HEK293T (cell line): ENCODE results near the gene ANKRD33.

Source experiments
- BHLHE40 ChIP-seq: fragments of 450-650 bp; IDR thresholded peaks from 2 replicates; pipeline ENCODE4 v1.6.1; 2016; ENCODE audit warnings: mild to moderate bottlenecking, moderate library complexity, borderline replicate concordance
- ELF4 ChIP-seq: fragments of 450-650 bp; IDR thresholded peaks from 2 replicates; pipeline ENCODE4 v1.6.1; 2017; ENCODE audit warnings: antibody characterized with exemption
- FOXK2 ChIP-seq: fragments of 450-650 bp; IDR thresholded peaks from 2 replicates; pipeline ENCODE4 v1.6.1; 2016; ENCODE audit warnings: mild to moderate bottlenecking
- FOXM1 ChIP-seq: fragments of 450-650 bp; IDR thresholded peaks from 2 replicates; pipeline ENCODE4 v1.6.1; 2017; ENCODE audit warnings: mild to moderate bottlenecking, borderline replicate concordance
- HDGF ChIP-seq: fragments of 450-650 bp; IDR thresholded peaks from 2 replicates; pipeline ENCODE4 v1.6.1; 2017; ENCODE audit warnings: antibody characterized with exemption, borderline replicate concordance
- NFRKB ChIP-seq: fragments of 450-650 bp; IDR thresholded peaks from 2 replicates; pipeline ENCODE4 v1.6.1; 2016; ENCODE audit warnings: mild to moderate bottlenecking, moderate library complexity
- SP1 ChIP-seq: fragments of 450-650 bp; IDR thresholded peaks from 2 replicates; pipeline ENCODE4 v1.6.1; 2017
- SUZ12 ChIP-seq: fragments of 450-650 bp; IDR thresholded peaks from 2 replicates; pipeline ENCODE4 v1.6.1; 2016; ENCODE audit warnings: mild to moderate bottlenecking
- ZNF384 ChIP-seq: fragments of 450-650 bp; IDR thresholded peaks from 2 replicates; pipeline ENCODE4 v1.6.1; 2016
- TF ChIP-seq, protein P1 (sequence below): fragments of 450-650 bp; IDR thresholded peaks from 2 replicates; pipeline ENCODE4 v1.6.1; 2016

GRCh38 chr12:51879102-51879501 is 8.8 kb upstream of the ANKRD33 start:
- TF ChIP-seq FOXM1 = no peak
- TF ChIP-seq FOXK2 = no peak
- TF ChIP-seq NFRKB = no peak
- no peak for TF ChIP-seq ELF4
- no peak for TF ChIP-seq SP1
- TF ChIP-seq, protein P1, sequence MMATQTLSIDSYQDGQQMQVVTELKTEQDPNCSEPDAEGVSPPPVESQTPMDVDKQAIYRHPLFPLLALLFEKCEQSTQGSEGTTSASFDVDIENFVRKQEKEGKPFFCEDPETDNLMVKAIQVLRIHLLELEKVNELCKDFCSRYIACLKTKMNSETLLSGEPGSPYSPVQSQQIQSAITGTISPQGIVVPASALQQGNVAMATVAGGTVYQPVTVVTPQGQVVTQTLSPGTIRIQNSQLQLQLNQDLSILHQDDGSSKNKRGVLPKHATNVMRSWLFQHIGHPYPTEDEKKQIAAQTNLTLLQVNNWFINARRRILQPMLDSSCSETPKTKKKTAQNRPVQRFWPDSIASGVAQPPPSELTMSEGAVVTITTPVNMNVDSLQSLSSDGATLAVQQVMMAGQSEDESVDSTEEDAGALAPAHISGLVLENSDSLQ = no peak
- no peak for TF ChIP-seq HDGF
- TF ChIP-seq SUZ12 = no peak
- TF ChIP-seq ZNF384 = no peak
- TF ChIP-seq BHLHE40 = no peak
